HUES48 (cell line): ENCODE results near the gene CTSD.

Experiments
- H3K27ac ChIP-seq: one replicate; pipeline ENCODE4 v1.7.0; 2013; ENCODE audit warnings: low read depth, low read length, inconsistent platforms
- H3K27me3 ChIP-seq: 2 replicates; pipeline ENCODE4 v1.6.1; 2013; ENCODE audit warnings: mild to moderate bottlenecking, low read length; ENCODE audit not compliant: control insufficient read depth, insufficient read depth
- H3K36me3 ChIP-seq: 2 replicates; pipeline ENCODE4 v1.6.1; 2013; ENCODE audit warnings: low read length; ENCODE audit not compliant: control insufficient read depth, insufficient read depth
- H3K4me1 ChIP-seq: 2 replicates; pipeline ENCODE4 v1.6.1; 2013; ENCODE audit warnings: mild to moderate bottlenecking, low read length; ENCODE audit not compliant: control insufficient read depth, insufficient read depth
- H3K4me3 ChIP-seq: 2 replicates; pipeline ENCODE4 v1.5.1; 2013; ENCODE audit warnings: mild to moderate bottlenecking, low read depth, low read length
- H3K9ac ChIP-seq: 2 replicates; pipeline ENCODE4 v1.6.1; 2013; ENCODE audit warnings: mild to moderate bottlenecking, low read depth, low read length, moderate library complexity
- H3K9me3 ChIP-seq: 2 replicates; pipeline ENCODE4 v1.6.1; 2013; ENCODE audit warnings: low read length; ENCODE audit not compliant: control insufficient read depth, insufficient read depth

CTSD gene

DNA sequence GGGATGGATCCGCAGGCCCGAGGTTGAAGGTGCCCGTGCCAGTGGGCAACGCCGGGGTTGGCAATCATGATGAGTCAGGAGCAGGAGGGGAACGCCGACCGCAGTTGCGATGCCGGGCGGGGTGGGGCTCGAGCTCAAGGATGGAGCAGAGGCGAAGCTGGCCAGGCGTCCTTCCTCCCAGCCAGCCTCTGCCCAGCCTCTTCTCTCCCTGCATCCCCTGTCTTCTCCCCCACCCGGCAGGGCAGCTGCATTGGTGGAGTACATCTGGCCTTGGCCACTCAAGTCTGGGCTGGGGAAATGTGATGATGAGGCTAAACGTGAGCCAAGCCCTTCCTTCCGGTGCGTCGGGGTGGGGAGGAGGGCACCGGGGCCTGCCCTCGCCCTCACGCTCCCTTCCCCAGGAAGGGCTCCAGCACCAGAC, 17.2 kb downstream of the CTSD start:
- Histone ChIP-seq H3K27me3 (peaks cover 41% of the 10 kb centered on the region), H3K9ac (no peak overlapping the region), H3K4me3 (no peak overlapping the region), H3K4me1 (no peaks in the 10 kb centered on the region), H3K36me3 (no peaks in the 10 kb centered on the region), H3K9me3 (no peaks in the 10 kb centered on the region), H3K27ac (no peak overlapping the region)

DNA sequence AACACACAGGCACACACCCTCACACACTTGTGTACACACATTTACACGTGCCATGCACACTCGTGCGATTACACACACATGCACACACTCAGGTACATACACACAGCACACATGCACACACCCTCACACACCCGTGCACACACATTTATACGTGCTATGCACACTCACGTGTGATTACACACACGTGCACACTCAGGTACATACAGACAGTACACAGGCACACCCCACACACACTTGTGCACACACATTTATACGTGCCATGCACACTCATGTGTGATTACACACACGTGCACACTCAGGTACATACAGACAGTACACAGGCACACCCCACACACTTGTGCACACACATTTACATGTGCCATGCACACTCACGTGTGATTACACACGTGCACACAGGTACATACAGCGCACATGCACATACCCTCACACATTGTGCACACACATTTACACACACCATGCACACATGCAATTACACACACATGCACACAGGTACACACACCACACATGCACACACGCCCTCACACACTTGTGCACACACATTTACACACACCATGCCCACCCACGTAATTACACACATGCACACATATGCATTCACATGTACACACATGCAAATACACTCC, 17.9 kb downstream of the CTSD start:
- H3K27me3 ChIP-seq = peaks cover 41% of the 10 kb centered on the region
- no peak overlapping the region for H3K4me3 ChIP-seq
- no peak overlapping the region for H3K27ac ChIP-seq
- H3K9me3 ChIP-seq = no peaks in the 10 kb centered on the region
- H3K9ac ChIP-seq = no peak overlapping the region
- H3K4me1 ChIP-seq = no peaks in the 10 kb centered on the region
- no peaks in the 10 kb centered on the region for H3K36me3 ChIP-seq

DNA sequence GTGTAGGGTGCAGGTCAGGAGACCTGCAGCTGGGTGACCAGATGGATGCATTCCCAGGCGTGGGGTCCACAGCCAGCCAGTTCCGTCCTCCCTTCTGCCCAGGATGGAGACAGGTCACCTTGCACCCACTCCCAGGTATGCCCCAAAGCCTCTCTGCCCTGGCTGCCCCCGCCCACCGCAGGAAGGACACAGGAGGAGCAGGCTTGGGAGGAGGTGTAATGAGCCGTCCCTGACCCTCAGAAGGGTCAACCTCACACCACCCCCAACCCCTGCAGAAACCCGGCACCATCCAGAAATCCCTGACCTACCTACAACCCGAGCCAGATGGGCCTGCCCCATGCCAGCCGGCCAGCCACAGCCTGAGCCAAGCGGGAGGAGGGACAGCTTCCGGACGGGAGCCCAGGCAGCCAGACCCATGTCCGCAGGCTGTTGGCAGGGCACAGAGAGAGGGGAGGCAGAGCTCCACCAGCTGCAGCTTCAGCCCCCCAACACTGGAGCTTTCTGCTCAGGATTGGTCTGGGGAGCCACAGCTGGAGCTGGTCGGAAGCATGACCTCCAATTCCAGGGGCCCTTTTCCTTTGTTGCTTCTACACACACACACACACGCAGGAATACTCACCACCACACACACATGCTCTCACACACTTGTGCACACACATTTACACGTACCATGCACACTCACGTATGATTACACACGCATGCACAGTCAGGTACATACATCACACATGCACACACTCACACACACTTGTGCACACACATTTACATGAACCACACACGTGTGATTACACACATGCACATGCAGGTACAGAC, 18.6 kb downstream of the CTSD start:
- Histone ChIP-seq H3K27me3 (peaks cover 40% of the 10 kb centered on the region), H3K27ac (no peak overlapping the region), H3K9ac (no peak overlapping the region), H3K36me3 (no peaks in the 10 kb centered on the region), H3K9me3 (no peaks in the 10 kb centered on the region), H3K4me3 (no peak overlapping the region), H3K4me1 (no peaks in the 10 kb centered on the region)

DNA sequence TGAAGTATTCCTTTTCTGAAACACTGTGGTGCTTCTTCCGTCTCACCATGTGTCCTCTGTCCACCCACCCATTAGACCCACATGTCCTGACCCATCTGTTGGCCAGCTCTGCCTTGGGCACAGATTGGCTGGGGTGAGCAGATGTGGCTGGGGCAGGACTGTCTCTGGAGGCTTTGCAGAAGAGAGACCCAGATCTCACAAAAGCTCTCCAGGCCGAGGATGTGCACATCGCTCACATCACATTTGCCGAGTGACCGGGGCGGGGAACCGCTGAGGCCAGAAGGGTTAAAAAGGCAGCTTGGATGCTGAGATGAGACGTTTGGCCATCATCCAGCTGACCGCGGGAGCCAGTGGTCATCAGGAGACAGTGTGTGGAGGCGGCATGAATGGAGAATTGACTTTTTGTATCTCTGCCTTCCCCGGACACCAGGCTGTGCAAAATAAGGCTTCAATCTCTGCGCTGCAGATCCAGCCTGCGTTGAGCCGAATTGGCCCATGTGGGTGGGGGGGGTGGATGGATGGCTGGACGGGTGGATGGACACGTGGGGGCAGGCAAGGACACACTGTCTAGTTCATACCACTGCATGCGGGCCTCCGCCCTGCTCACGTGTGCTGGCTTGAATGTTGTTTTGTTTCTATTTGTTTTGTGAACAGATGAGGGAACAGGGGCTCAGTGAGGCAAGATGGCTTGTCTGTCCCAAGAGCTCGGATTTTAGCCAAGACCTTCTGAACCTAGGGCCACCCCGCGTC, 19.4 kb downstream of the CTSD start:
- no peak overlapping the region for H3K27ac ChIP-seq
- H3K27me3 ChIP-seq = peaks cover 37% of the 10 kb centered on the region
- no peaks in the 10 kb centered on the region for H3K4me1 ChIP-seq
- H3K9ac ChIP-seq = no peak overlapping the region
- no peaks in the 10 kb centered on the region for H3K36me3 ChIP-seq
- no peaks in the 10 kb centered on the region for H3K9me3 ChIP-seq
- no peak overlapping the region for H3K4me3 ChIP-seq

DNA sequence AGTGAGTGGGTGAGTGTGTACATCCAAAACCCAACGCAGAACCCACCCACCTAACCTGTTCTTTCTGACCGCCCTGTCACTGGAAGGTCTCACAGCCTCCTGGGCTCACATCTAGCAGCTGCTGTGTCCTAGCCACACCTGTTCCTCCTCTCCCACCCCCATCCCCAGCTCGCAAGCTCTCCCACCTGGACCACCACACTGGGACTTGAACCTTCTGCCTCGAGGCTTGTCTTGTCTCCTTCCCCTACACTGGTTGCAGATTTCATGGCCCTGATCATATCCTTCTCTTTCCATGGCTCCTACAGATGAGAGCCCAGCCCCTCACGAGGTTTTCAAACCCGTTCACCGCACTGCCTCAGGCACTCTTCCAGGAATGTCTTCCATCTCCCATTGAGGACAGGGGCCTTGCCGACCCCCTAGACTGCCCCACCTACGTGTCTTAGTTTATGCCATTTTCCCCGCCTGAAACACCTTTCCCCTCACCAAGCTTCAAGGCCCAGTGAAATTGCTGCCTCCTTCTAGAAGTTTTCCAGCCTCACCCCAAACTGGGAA, 20.1 kb downstream of the CTSD start:
- Histone ChIP-seq H3K27ac (no peak overlapping the region), H3K9ac (no peak overlapping the region), H3K27me3 (peaks cover 31% of the 10 kb centered on the region), H3K9me3 (no peaks in the 10 kb centered on the region), H3K4me1 (no peaks in the 10 kb centered on the region), H3K36me3 (no peaks in the 10 kb centered on the region), H3K4me3 (no peak overlapping the region)

DNA sequence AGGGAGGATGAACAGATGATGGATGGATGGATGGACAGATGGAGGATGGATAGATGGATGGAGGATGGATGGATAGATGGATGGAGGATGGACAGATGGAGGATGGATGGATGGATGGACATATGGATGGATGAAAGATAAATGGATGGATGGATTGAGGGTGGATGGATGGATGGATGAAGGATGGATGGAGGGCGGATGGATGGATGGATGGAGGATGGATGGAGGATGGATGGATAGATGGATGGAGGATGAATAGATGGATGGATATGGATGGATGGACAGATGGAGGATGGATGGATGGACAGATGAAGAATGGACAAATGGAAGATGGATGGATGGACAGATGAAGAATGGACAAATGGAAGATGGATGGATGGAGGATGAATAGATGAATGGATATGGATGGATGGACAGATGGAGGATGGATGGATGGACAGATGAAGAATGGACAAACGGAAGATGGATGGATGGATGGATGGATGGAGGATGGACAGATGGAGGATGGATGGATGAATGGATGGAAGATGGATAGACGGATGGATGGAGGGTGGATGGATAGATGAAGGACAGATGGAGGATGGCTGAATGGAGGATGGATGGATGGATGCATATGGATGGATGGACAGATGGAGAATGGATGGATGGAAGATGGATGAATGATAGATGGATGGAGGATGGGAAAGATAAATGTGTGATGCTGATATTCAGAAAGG, 20.7 kb downstream of the CTSD start:
- Histone ChIP-seq H3K9me3 (no peaks in the 10 kb centered on the region), H3K9ac (no peak overlapping the region), H3K27me3 (peaks cover 25% of the 10 kb centered on the region), H3K4me1 (no peaks in the 10 kb centered on the region), H3K4me3 (no peak overlapping the region), H3K27ac (no peak overlapping the region), H3K36me3 (no peaks in the 10 kb centered on the region)

DNA sequence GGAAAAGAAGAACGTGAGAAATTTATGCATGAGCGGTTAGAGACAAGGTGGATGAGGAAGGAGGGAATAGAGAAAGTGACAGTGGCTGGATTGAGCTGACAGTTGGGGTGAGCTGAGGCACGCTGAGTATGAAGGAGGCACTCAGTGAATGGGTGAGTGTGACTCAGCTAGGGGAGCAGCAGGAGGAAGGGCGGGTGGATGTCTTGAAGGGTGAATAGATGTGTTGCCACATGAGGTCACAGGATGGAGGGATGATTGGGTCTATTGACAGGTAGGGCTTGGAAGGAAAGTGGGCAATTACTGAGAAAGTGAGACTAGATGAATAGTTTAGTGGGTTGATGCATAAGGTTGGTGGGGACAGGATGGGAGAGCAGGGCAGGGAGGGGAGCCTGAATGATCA, 21.4 kb downstream of the CTSD start:
- Histone ChIP-seq H3K9me3 (no peaks in the 10 kb centered on the region), H3K36me3 (no peaks in the 10 kb centered on the region), H3K27ac (no peak overlapping the region), H3K27me3 (peaks cover 18% of the 10 kb centered on the region), H3K9ac (no peak overlapping the region), H3K4me1 (no peaks in the 10 kb centered on the region), H3K4me3 (no peak overlapping the region)

DNA sequence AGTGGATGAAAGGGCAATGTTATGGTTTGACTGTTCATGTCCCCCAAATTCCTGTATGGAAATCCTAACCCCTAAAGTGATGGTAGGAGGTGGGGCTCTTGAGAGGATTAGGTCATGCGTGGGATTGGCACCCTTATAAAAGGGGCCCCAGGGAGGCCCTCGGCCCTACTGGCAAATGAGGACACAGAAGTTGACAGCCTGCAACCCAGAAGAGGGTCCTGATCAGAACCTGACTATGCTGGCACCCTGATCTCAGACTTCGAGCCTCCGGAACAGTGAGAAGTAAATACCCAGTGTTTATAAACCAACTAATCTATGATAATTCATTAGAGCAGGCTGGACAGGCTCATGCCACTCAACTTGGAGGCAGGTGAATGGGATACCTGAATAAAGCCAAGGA, 22.0 kb downstream of the CTSD start:
- Histone ChIP-seq H3K27ac (no peak overlapping the region), H3K27me3 (peaks cover 16% of the 10 kb centered on the region), H3K36me3 (no peaks in the 10 kb centered on the region), H3K9ac (no peak overlapping the region), H3K9me3 (no peaks in the 10 kb centered on the region; the same call in 1 of the 2 replicates), H3K4me3 (no peak overlapping the region), H3K4me1 (no peaks in the 10 kb centered on the region)

DNA sequence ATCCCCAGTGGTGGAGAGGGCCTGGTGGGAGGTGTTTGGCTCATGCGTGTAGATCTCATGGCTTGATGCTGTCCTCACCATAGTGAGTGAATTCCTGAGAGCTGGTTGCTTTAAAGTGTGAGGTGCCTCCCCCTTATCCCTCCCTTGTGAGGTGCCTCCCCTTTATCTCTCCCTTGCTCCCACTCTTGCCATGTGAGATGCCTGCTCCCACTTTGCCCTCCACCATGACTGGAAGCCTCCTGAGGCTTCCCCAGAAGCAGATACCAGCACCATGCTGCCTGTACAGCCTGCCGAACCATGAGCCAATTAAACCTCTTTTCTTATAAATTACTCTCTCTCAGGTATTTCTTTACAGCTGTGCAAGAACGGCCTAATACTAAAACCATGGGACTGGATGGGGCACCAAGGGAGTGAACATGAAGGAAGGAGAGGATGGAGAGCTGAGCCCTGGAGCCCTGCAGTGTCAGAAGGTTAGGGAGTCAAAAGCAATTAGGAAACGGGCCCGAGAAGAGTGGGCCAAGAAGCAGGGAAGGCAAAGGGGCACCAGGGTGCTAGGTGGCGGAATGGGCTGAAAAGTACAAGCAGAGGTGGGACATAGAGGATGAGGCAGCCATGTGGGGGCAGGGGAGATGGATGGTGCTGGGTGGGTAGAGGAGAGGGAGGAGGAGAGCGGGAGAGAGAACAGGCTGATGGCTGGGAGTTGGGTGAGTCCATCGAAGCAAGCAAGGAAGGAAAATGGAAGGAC, 22.8 kb downstream of the CTSD start:
- no peaks in the 10 kb centered on the region; the same call in 1 of the 2 replicates for H3K9me3 ChIP-seq
- no peaks in the 10 kb centered on the region for H3K4me1 ChIP-seq
- no peak overlapping the region for H3K27ac ChIP-seq
- no peaks in the 10 kb centered on the region for H3K36me3 ChIP-seq
- no peak overlapping the region for H3K9ac ChIP-seq
- peaks cover 16% of the 10 kb centered on the region for H3K27me3 ChIP-seq
- H3K4me3 ChIP-seq = no peak overlapping the region

DNA sequence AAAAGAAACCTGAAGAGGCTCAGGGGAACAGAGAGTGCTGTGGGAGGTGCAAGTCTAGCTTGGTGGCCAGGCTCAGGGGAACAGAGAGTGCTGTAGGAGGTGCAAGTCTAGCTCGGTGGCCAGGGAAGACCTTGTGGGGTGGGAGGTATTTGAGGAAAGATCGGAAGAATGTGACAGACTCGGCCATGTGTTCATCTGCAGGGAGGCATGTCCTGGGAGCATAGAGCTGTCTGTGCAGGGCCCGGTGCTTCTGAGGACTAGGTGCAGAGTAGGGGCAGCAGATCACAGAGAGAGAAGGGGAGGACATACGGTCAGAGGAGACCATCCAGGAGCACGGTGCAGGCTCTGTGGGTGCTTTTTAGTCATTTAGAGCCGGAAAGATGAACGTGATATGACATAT, 24.2 kb downstream of the CTSD start:
- Histone ChIP-seq H3K4me3 (no peak overlapping the region), H3K4me1 (no peaks in the 10 kb centered on the region), H3K27ac (no peak overlapping the region), H3K9me3 (no peaks in the 10 kb centered on the region; the same call in 1 of the 2 replicates), H3K36me3 (no peaks in the 10 kb centered on the region), H3K9ac (no peak overlapping the region), H3K27me3 (peaks cover 16% of the 10 kb centered on the region)
